NCI-H187 treated with DMSO at 0.1 percent for 48 hours (cell line): ENCODE measurements around the gene BAG1.

Experiments
- DNase-seq: peaks from one replicate; lab custom pipeline; 2025; lab: John Stamatoyannopoulos, UW

Gene BAG1

DNA sequence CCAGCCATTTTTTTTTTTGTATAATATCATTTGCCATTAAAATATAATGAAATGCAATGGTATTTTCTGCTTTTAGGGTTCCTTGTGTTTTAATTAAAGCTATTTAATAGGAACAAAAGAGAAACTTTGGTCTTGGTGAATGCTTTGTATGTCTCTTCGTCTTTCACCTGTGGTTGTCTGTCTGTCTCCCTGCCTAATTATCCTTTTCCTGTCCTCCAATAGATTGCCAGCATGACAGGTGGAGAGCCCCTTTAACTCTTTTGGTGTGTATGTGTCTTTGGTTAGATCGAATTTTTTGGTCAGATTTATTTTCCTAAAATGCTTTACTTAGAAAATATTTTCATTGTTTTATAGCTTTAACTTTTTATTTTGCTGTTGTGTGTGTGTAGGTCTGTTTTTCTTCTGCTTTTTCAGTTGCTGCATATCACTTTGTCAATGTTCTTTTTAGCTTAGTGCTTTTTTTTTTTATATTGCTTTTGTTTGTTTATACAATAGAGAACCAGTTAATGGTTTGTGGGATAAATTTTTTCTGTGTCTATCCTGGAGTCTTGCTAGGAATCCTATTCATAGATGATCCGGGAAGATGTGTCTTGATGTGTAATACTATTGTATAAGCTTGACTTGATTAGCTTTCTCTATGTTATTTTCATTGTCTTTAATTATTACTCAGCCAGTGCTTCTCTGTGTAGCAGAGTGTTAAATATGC is 8.9 kb upstream of the BAG1 start:
- no peak for DNase-seq

GRCh38 chr9:33272061-33272460 is 7.6 kb upstream of the BAG1 start:
- DNase-seq = no peak

DNA sequence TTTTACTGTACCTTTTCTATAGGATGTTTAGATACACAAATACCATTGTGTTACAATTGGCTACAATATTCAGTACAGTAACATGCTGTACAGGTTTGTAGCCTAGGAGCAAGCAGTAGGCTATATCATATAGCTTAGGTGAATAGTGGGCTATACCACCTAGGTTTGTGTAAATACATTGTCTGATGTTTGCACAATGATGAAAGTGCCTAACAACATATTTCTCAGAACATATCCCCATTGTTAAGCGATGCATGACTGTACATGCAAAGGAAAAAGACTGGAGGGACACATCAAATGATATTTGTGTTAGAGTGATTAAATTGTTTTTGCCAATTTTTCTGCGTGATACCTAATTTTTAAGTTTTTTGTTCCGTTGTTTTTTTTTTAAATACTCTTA is 5.6 kb upstream of the BAG1 start:
- DNase-seq = no peak

GRCh38 chr9:33267151-33267767 is 2.8 kb upstream of the BAG1 start:
- DNase-seq = no peak

DNA sequence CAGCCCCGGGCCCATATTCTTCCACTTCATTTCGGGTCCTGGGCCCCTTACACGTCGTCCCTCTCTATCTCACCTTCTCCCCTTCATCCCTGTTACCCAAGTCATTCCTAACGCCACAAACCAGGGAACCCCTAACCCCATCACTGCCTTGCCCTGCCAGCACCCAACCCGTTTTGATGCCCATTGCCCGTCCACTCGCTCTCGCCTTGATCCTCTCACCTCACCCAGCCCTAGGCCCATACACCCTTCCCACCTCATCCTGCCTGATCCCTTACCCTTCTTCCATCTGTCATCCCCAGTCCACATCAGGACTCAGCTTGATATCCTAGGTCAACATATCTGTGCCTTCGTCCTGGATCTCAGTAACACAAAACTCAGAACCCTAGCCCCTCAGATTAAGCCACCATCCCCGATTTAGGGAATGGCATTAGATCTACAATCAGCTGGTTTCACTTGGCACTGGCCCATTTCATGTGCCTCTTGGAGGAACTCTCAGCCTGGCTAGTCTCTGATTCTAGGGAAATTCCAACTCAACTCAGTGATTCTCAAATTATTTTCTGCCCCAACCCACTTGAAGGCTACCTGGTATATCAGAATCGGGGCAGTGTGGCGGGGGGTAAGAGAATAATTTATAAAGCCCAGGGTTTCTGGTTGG is 830 bp upstream of the BAG1 start:
- no peak for DNase-seq

DNA sequence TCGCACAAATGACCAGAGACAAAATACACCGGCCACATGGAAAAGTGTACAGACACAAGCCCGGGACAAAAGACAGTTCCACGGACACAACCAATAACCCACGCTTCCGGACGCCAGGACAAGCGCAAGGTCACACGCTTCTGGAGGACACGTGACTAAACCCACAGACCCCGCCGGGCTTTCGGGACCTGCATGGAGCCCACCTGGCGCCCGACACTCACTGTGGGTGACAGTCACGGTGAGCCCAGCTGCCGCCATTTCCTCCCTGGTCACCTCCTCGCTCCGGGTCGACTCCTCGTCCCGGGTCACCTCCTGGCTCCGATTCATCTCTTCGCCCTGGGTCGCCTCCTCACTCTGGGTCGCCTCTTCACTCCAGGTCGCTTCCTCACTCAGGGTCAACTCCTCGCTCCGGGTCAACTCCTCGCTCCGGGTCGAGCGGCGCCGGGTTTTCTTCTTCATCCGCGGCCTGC is 470 bp downstream of the BAG1 start:
- DNase-seq = no peak

GRCh38 chr9:33263131-33264002 is 1.1 kb downstream of the BAG1 start:
- no peak for DNase-seq

- DNase-seq = no peak
These were observed 4.1 kb downstream of the BAG1 start for GRCh38 chr9:33260372-33260771.

GRCh38 chr9:33257276-33257675 is 7.2 kb downstream of the BAG1 start:
- DNase-seq = no peak

GRCh38 chr9:33256236-33256635 is 8.3 kb downstream of the BAG1 start:
- no peak for DNase-seq

- no peak for DNase-seq
These were observed 9.0 kb downstream of the BAG1 start for GRCh38 chr9:33255471-33255870.

DNA sequence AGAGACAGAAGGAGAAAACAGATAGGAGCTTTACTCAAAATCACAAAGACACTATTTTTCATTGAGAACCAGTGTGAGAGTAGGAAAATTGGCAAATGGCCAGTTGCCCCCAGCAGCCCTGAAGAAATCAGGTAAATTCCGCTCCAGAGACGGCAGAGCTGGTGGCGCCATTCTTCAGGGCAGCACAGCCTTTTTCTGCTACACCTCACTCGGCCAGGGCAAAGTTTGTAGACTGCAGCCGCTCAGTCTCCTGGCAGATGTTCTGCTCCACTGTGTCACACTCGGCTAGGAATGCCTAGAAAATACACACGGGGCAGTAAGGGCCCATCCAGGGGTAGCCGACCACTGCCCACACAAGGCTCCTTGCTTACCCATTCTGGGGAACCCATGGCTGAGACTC is 9.5 kb downstream of the BAG1 start:
- no peak for DNase-seq

GRCh38 chr9:33254211-33254610 is 10.3 kb downstream of the BAG1 start:
- DNase-seq = no peak

DNA sequence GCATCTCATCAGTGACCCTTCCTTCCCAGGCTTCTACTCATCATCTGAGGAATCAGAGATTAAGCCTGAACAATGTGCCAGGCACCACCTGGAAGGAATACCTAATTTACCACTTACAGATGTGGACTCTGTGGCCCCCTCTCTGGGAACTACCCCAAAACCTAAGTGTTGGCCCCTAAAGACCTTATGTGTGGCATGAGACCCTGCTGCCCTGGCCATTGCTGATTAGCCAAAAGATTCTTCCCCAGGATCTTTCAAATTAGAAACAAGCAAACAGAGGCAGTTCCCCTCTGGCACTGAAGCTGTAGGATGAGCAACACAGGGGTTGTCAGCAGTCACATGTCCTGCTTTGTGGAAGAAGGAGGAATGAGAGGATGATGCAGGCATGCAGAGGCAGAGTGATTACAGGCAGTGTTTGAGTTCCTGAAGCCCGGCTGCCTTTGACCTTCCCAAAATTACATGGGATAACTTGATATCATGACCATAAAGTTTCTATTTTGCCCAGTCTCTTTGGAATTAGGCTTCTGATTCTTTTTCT is 14.0 kb downstream of the BAG1 start:
- no peak for DNase-seq

DNA sequence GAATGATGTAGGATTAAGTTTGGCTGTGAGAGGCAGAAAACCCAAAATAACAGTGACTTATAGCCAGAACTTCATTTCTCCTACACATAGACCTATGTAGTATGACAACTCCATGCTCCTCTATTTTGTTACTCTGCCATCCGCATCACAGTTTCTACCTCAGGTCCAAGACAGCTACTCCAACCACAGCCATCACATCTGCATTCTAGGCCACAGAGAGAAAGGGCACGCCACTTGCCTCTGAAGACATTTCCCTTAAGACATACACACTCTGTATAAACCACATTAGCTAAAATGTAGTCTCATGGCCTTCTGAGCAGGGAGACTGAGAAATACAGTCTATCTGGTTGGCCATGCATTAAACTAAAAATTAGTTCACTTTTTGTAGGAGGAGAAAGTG is 14.5 kb downstream of the BAG1 start:
- DNase-seq = no peak

DNA sequence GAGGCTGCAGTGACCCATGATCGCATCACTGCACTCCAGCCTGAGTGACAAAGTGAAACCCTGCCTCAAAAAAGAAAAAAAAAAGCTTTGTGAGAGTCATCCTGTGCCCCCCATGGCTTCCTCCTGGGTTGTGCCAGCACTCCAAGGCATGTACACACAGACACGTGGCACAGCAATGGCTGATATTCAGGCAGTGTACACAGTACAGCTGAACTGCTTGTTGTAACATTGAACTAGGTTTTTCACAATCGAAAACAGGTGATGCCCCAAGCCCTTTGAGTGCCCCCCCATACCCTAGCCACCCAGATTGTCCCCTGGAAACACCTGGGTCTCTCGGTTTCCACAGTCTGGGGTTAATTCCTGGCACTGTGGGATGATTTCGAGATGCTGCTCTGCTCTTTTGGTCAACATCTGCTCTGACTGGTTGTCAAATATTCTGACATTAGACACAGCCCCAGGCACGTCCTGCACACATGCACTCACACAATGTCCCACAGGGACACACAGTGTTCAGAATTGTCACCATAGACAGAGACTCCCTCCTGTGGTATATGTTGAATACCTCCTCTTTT is 15.3 kb downstream of the BAG1 start:
- no peak for DNase-seq

DNA sequence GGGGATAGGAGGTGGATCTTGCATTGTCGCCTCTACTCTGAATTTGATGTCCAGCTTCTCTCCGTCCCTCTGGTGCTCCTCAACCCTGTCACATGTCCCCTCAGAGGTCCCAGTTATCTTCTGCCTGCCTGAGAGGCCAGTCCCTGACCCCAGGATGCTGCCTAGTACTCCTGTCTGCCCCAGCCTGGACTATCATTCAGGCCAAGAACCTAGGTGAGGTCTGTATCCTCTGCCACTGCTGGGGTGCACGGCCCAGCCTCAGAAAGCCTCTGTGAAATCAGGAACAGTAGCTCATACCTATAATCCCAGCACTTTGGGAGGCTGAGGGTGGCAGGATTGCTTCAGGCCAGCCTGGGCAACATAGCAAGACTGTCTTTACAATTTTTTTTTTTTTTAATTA is 15.9 kb downstream of the BAG1 start:
- no peak for DNase-seq

GRCh38 chr9:33246269-33246860 is 18.1 kb downstream of the BAG1 start:
- no peak for DNase-seq

GRCh38 chr9:33245341-33245740 is 19.2 kb downstream of the BAG1 start:
- no peak for DNase-seq

GRCh38 chr9:33244137-33244784 is 20.2 kb downstream of the BAG1 start:
- no peak for DNase-seq

DNA sequence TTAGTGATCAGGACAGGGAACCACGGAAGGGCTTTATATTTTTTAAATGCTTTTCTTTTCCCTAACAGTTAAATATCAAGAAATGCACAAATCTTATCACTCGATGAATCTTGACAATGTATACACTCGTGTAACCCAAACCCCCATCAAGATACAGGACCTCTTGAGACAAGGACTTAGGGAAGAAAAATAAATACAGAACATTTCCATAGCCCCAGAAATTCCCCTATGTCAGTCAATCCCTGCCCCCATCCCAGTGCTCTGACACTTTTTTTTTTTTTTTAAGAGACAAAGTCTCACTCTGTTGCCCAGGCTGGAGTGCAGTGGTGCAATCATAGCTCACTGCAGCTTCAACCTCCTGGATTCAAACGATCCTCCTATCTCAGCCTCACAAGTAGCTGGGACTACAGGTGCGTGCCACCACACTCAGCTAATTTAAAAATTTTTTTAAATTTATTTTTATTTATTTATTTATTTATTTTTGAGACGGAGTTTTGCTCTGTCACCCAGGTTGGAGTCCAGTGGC is 21.8 kb downstream of the BAG1 start:
- DNase-seq = no peak
